CD14-positive monocyte (primary cell): ENCODE data around the gene NDUFAB1. TPM values are rescaled to one million over a fixed set of nuclear protein-coding genes. Genes with fewer than 3 reads are reported as not detected.

ENCODE experiments used
- DNase-seq, 3 donors: peaks; one replicate each; pipeline ENCODE4 v3.0.0-alpha.2; 2011 to 2022
- H2AFZ ChIP-seq: 2 replicates; pipeline ENCODE4 v1.6.0; 2012; ENCODE audit warnings: mild to moderate bottlenecking, low read depth, low read length, inconsistent platforms; ENCODE audit not compliant: insufficient read depth, poor library complexity, severe bottlenecking
- H3K27ac ChIP-seq, 2 donors: 1 replicate in 1 of 2; 2 replicates in 1 of 2; pipeline ENCODE4 v1.5.1; 2012 to 2013; ENCODE audit warnings: low read length in 2 of 2, control low read depth in 1 of 2, inconsistent platforms in 1 of 2, low read depth in 1 of 2, mild to moderate bottlenecking in 1 of 2
- H3K27me3 ChIP-seq, 2 donors: one replicate each; pipeline versions ENCODE4 v1.6.0 to v1.6.1; 2011 to 2013; ENCODE audit warnings: low read length in 2 of 2; ENCODE audit not compliant: control insufficient read depth in 2 of 2, insufficient read depth in 2 of 2
- H3K36me3 ChIP-seq, 2 donors: replicated peaks in 1 of 2; 1 replicate in 1 of 2; 2 replicates in 1 of 2; pipeline versions ENCODE4 v1.5.1 to v1.6.1; 2012 to 2013; ENCODE audit warnings: low read length in 2 of 2, control low read depth in 1 of 2, inconsistent platforms in 1 of 2, mild to moderate bottlenecking in 1 of 2; ENCODE audit not compliant: insufficient read depth in 2 of 2, control insufficient read depth in 1 of 2
- H3K4me1 ChIP-seq, 2 donors: 1 replicate in 1 of 2; 2 replicates in 1 of 2; pipeline versions ENCODE4 v1.5.1 to v1.6.1; 2012 to 2013; ENCODE audit warnings: low read length in 2 of 2, control low read depth in 1 of 2, inconsistent platforms in 1 of 2, mild to moderate bottlenecking in 1 of 2, moderate library complexity in 1 of 2; ENCODE audit not compliant: insufficient read depth in 2 of 2, control insufficient read depth in 1 of 2
- H3K4me2 ChIP-seq: replicated peaks from 2 replicates; pipeline ENCODE3; 2012; ENCODE audit warnings: low read length, moderate library complexity, mild to moderate bottlenecking; ENCODE audit not compliant: poor library complexity, severe bottlenecking; ENCODE audit errors: extremely low read depth
- H3K4me3 ChIP-seq, 3 experiments: fragments of 200-600 bp in 1 of 3; sonication (generic) in 1 of 3; replicated peaks in 1 of 3; 1 replicate in 2 of 3; 2 replicates in 1 of 3; pipeline ENCODE4 v1.5.1; 2011 to 2013; ENCODE audit warnings: low read length in 3 of 3, mild to moderate bottlenecking in 3 of 3, control low read depth in 2 of 3, low read depth in 2 of 3, inconsistent platforms in 1 of 3, moderate library complexity in 1 of 3
- H3K79me2 ChIP-seq: 2 replicates; pipeline ENCODE4 v1.6.0; 2012; ENCODE audit warnings: mild to moderate bottlenecking, control low read depth, inconsistent platforms, low read length, moderate library complexity; ENCODE audit not compliant: insufficient read depth
- H3K9ac ChIP-seq: 2 replicates; pipeline ENCODE4 v1.6.0; 2017; ENCODE audit warnings: low read length, mild to moderate bottlenecking; ENCODE audit not compliant: insufficient read depth, poor library complexity, severe bottlenecking
- H3K9me3 ChIP-seq, 2 donors: replicated peaks in 1 of 2; 1 replicate in 1 of 2; 2 replicates in 1 of 2; pipeline versions ENCODE4 v1.5.1 to v1.6.1; 2012 to 2013; ENCODE audit warnings: low read length in 2 of 2, control low read depth in 1 of 2; ENCODE audit not compliant: control insufficient read depth in 1 of 2, insufficient read depth in 1 of 2
- H4K20me1 ChIP-seq: 2 replicates; pipeline ENCODE4 v1.6.0; 2012; ENCODE audit warnings: mild to moderate bottlenecking, low read length, control low read depth, moderate library complexity; ENCODE audit not compliant: insufficient read depth
- H3K27ac Mint-ChIP-seq, 7 donors: one replicate each; pipeline ENCODE4 v1.8.0; 2020; ENCODE audit warnings: mild to moderate bottlenecking in 7 of 7, mixed read lengths in 7 of 7, moderate library complexity in 6 of 7, inconsistent platforms in 2 of 7
- H3K27me3 Mint-ChIP-seq, 3 donors: one replicate each; pipeline ENCODE4 v1.8.0; 2021 to 2022; ENCODE audit warnings: low read depth in 3 of 3, mild to moderate bottlenecking in 3 of 3, mixed read lengths in 3 of 3, moderate library complexity in 3 of 3, inconsistent platforms in 1 of 3
- H3K36me3 Mint-ChIP-seq, 2 donors: one replicate each; pipeline ENCODE4 v1.8.0; 2020; ENCODE audit warnings: mixed read lengths in 2 of 2, inconsistent platforms in 1 of 2, mild to moderate bottlenecking in 1 of 2
- H3K4me1 Mint-ChIP-seq: one replicate; pipeline ENCODE4 v1.8.0; 2020; ENCODE audit warnings: mild to moderate bottlenecking, mixed read lengths
- H3K4me3 Mint-ChIP-seq, 2 donors: one replicate each; pipeline ENCODE4 v1.8.0; 2020; ENCODE audit warnings: mild to moderate bottlenecking in 2 of 2, mixed read lengths in 2 of 2, moderate library complexity in 1 of 2
- H3K9me3 Mint-ChIP-seq, 7 donors: one replicate each; pipeline ENCODE4 v1.8.0; 2020 to 2022; ENCODE audit warnings: mixed read lengths in 7 of 7, mild to moderate bottlenecking in 6 of 7, moderate library complexity in 6 of 7, inconsistent platforms in 2 of 7
- CTCF ChIP-seq: fragments of 200-600 bp; IDR thresholded peaks from one replicate; pipeline ENCODE4 v1.8.0; 2022; ENCODE audit warnings: antibody characterized with exemption, mild to moderate bottlenecking
- WGBS: methylation state at CpG from one replicate; pipeline ENCODE4 v1.1.5; 2013; ENCODE audit warnings: missing lambda C conversion rate; ENCODE audit not compliant: insufficient coverage; 5-methylcytosine and 5-hydroxymethylcytosine counted together
- intact Hi-C, 2 donors: fragments of 100-400 bp; cut with micrococcal nuclease; formaldehyde crosslinking; loops; one replicate each; pipeline versions ENCODE4 v1.15.0 to v1.15.1; 2023
- polyA plus RNA-seq, 3 donors: library from polyadenylated mRNA; depleted of rRNA in 1 of 3; unstranded in 2 of 3; stranded (reverse) in 1 of 3; fragments of 300-500 nt in 2 of 3; fragments of >200 nt in 1 of 3; fragmentation: Illumina TruSeq in 2 of 3; gene quantifications; 1 replicate in 2 of 3; 2 replicates in 1 of 3; pipeline ENCODE4 v1.2.3, GENCODE V29; 2012 to 2021

Gene NDUFAB1
- polyA plus RNA-seq, 3 donors: 50.2 to 257 (median 240) TPM

GRCh38 chr16:23577493-23577892, 18.6 kb downstream of the NDUFAB1 start:
- TF ChIP-seq CTCF: no peak
- peaks cover 35 to 68% of the 10 kb centered on the region in 2 donors for H3K36me3 ChIP-seq
- no peak overlapping the region for H3K27ac Mint-ChIP-seq

GRCh38 chr16:23575834-23576233, 20.3 kb downstream of the NDUFAB1 start:
- no peaks in the 10 kb centered on the region for H4K20me1 ChIP-seq
- no peaks in the 10 kb centered on the region for H3K27me3 Mint-ChIP-seq
- H3K9ac ChIP-seq: no peak overlapping the region
- H3K9me3 Mint-ChIP-seq: peaks cover 0 to 2% (median 0%) of the 10 kb centered on the region in 7 donors
- H3K36me3 ChIP-seq: peaks cover 24 to 60% of the 10 kb centered on the region in 2 donors
- H3K4me3 Mint-ChIP-seq: no peak overlapping the region
- H3K27ac ChIP-seq: no peak overlapping the region
- intact Hi-C loops: no loop called here
- peaks cover 45 to 52% of the 10 kb centered on the region in 2 donors for H3K36me3 Mint-ChIP-seq
- H3K79me2 ChIP-seq: no peaks in the 10 kb centered on the region
- H3K4me1 Mint-ChIP-seq: peaks cover 24% of the 10 kb centered on the region
- peaks cover 21 to 24% of the 10 kb centered on the region in 2 donors for H3K4me1 ChIP-seq
- H3K27me3 ChIP-seq: no peaks in the 10 kb centered on the region
- no CpG with 5 or more reads among the region's 3 CpGs for WGBS
- H3K4me2 ChIP-seq: no peak overlapping the region
- no peak overlapping the region for H2AFZ ChIP-seq
- no peak overlapping the region for H3K4me3 ChIP-seq
- H3K27ac Mint-ChIP-seq: no peak overlapping the region
- H3K9me3 ChIP-seq: no peaks in the 10 kb centered on the region
- TF ChIP-seq CTCF: no peak
- DNase-seq: no peak

More at GRCh38 chr16:23577493-23577892, 18.6 kb downstream of the NDUFAB1 start:
- no peak overlapping the region for H3K4me3 ChIP-seq
- H3K9ac ChIP-seq: peak overlapping the region; percentile 9
- no peak overlapping the region for H3K4me3 Mint-ChIP-seq
- peaks cover 9 to 13% of the 10 kb centered on the region in 2 donors for H3K4me1 ChIP-seq
- H2AFZ ChIP-seq: no peak overlapping the region
- H3K79me2 ChIP-seq: no peaks in the 10 kb centered on the region
- WGBS: no CpG with 5 or more reads among the region's 2 CpGs
- intact Hi-C loops: no loop called here
- no peak for DNase-seq
- H3K36me3 Mint-ChIP-seq: peaks cover 51 to 55% of the 10 kb centered on the region in 2 donors
- H3K4me1 Mint-ChIP-seq: peaks cover 10% of the 10 kb centered on the region
- no peak overlapping the region for H3K4me2 ChIP-seq
- peaks cover 0 to 2% (median 0%) of the 10 kb centered on the region in 7 donors for H3K9me3 Mint-ChIP-seq
- peak overlapping the region in 1 of 2 donors; percentile 38 for H3K27ac ChIP-seq
- no peaks in the 10 kb centered on the region for H3K27me3 Mint-ChIP-seq
- H3K27me3 ChIP-seq: no peaks in the 10 kb centered on the region
- no peaks in the 10 kb centered on the region for H4K20me1 ChIP-seq
- no peaks in the 10 kb centered on the region for H3K9me3 ChIP-seq
